GM21515 (cell line): ENCODE measurements around the gene SERPINE2.
"Not testable (repeated sequence)": the region's sequence is repeated elsewhere in the genome, so short reads cannot be mapped to it uniquely, and the experiment has no call there.

Source experiments
- ATAC-seq: cut with Tn5 transposase; IDR thresholded peaks from one replicate; pipeline ENCODE4 v1.9.1; 2021; ENCODE audit not compliant: unreplicated experiment

The SERPINE2 gene

GRCh38 chr2:224017957-224018356 is 21.1 kb downstream of the SERPINE2 start:
- no peak for ATAC-seq

GRCh38 chr2:224016963-224017362 is 22.1 kb downstream of the SERPINE2 start:
- no peak for ATAC-seq

- ATAC-seq = no peak
Observed at GRCh38 chr2:224014336-224014735, 24.8 kb downstream of the SERPINE2 start.

- no peak for ATAC-seq
Observed at GRCh38 chr2:224011837-224012236, 27.2 kb downstream of the SERPINE2 start.

- no peak for ATAC-seq
Observed at GRCh38 chr2:224009605-224010315, 29.3 kb downstream of the SERPINE2 start.

GRCh38 chr2:224008702-224009261 is 30.3 kb downstream of the SERPINE2 start:
- no peak for ATAC-seq

- ATAC-seq = no peak
Observed at GRCh38 chr2:224004105-224004695, 34.9 kb downstream of the SERPINE2 start.

- not testable (repeated sequence) for ATAC-seq
Observed at GRCh38 chr2:224000662-224001061, 38.4 kb downstream of the SERPINE2 start.

GRCh38 chr2:223999862-224000261 is 39.2 kb downstream of the SERPINE2 start:
- ATAC-seq = no peak

- no peak for ATAC-seq
Observed at GRCh38 chr2:223998948-223999347, 40.1 kb downstream of the SERPINE2 start.

GRCh38 chr2:223997938-223998337 is 41.1 kb downstream of the SERPINE2 start:
- no peak for ATAC-seq

GRCh38 chr2:223996391-223996790 is 42.7 kb downstream of the SERPINE2 start:
- ATAC-seq = no peak

GRCh38 chr2:223995569-223995968 is 43.5 kb downstream of the SERPINE2 start:
- no peak for ATAC-seq

GRCh38 chr2:223994562-223995162 is 44.4 kb downstream of the SERPINE2 start:
- no peak for ATAC-seq

GRCh38 chr2:223993634-223994232 is 45.4 kb downstream of the SERPINE2 start:
- peak; percentile 83 for ATAC-seq

GRCh38 chr2:223991611-223992010 is 47.5 kb downstream of the SERPINE2 start:
- no peak for ATAC-seq

GRCh38 chr2:223989856-223990232 is 49.2 kb downstream of the SERPINE2 start:
- ATAC-seq = no peak

GRCh38 chr2:223989206-223989855 is 49.8 kb downstream of the SERPINE2 start:
- ATAC-seq = no peak

- no peak for ATAC-seq
Observed at GRCh38 chr2:223981241-223981640, 57.8 kb downstream of the SERPINE2 start.

- ATAC-seq = no peak
Observed at GRCh38 chr2:223980803-223981202, 58.3 kb downstream of the SERPINE2 start.

GRCh38 chr2:223980397-223980735 is 58.7 kb downstream of the SERPINE2 start:
- no peak for ATAC-seq
